ENCODE data around the gene BMP6. TPM values are rescaled to one million over a fixed set of nuclear protein-coding genes. Genes with fewer than 3 reads are reported as not detected.
A peak's percentile ranks its signal among the peaks of the same experiment; 100 is the strongest.

BMP6 gene
- total and polyA plus RNA-seq, 2 of the 8 experiments (the other 6 are each of a cell fraction or from before 2014, with no cell fraction given), result 2.0 to 2.1 TPM

DNA sequence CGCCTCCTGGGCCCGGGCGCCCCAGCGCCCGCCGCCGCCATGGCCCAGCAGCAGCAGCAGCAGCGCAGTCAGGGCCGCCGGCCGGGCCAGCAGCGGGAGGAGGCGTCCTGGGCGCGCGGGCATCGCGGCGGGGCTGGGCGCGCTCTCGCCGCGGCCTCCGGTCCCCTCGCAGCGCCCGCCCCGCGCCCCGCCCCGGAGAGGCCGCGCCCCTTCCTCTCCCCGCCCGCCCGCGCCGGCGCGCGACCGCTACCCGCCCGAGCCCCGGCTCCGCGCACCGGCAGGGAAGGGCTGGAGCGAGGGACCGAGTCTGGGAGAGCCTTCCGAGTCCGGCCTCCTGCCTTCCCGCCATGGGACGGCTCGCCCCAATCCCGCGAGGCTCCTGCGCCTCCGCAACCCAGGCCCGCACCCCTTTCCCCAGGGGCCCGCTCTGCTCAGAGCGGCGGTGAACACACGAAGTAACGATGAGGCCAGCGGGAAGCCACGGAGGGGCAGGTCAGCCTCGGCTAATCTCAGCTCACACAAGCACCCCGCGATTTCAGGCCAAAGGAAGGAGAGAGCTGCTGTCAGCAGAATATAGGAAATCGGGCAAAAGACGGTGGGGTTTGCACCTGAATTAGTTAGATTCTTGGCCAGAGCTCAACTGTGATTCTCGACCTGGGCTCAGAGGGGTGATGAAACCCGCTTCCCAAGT, 184.9 kb downstream of the BMP6 start, which contains the start of gene TXNDC5:
TXNDC5 (minus strand) TSS at position 135 of the 691 bp plus-strand sequence; CDS start at position 123, 12 bp downstream.
- H3K27me3 ChIP-seq (replicated peaks in 1 of 4; ENCODE audit: control insufficient read depth in 3 of 4, extremely low read depth in 1 of 4, insufficient read depth in 3 of 4, low read length in 3 of 4), result peaks cover 0 to 14% (median 3%) of the 10 kb centered on the region in 4 experiments; a peak in 4 of 7 replicates
- no peak for TF ChIP-seq CBX8 (IDR thresholded peaks at IDR 0.05; ENCODE audit: borderline replicate concordance, low read depth, low read length)
- TF ChIP-seq SP4 (IDR thresholded peaks at IDR 0.05; ENCODE audit: low read length), result no peak
- TF ChIP-seq, protein P1, sequence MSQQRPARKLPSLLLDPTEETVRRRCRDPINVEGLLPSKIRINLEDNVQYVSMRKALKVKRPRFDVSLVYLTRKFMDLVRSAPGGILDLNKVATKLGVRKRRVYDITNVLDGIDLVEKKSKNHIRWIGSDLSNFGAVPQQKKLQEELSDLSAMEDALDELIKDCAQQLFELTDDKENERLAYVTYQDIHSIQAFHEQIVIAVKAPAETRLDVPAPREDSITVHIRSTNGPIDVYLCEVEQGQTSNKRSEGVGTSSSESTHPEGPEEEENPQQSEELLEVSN (IDR thresholded peaks at IDR 0.05), result peak; percentile 82

More for the DNA sequence above, 184.9 kb downstream of the BMP6 start, which contains the start of gene TXNDC5:
- peaks cover 14 to 39% of the 10 kb centered on the region in 2 experiments for H3K79me2 ChIP-seq (ENCODE audit: control insufficient read depth in 1 of 2, insufficient read depth in 2 of 2, low read length in 2 of 2)
- WGBS, 2 experiments (ENCODE audit: extremely low coverage in 1 of 2, insufficient coverage in 1 of 2, insufficient read length in 1 of 2, insufficient replicate concordance in 2 of 2, low coverage in 1 of 2, low lambda C conversion rate in 2 of 2, missing lambda C conversion rate in 1 of 2), result 4% methylated on average over 40 of the region's 75 CpGs; no CpG with 5 or more reads in 1 of the 2 experiments
- DNase-seq (ENCODE audit: low read depth in 1 of 2, low spot score in 2 of 2), result peak in 1 of 2 experiments; percentile 82
- no peaks in the 10 kb centered on the region for H3K36me3 ChIP-seq (ENCODE audit: control insufficient read depth in 2 of 4, insufficient read depth in 4 of 4, low read length in 3 of 4)
- H2BK15ac ChIP-seq (ENCODE audit: low read length), result no peak within 1 kb of the TSS
- H3K4me2 ChIP-seq (ENCODE audit: insufficient read depth in 1 of 2, low read depth in 2 of 2, low read length in 2 of 2), result peak within 1 kb of the TSS; percentile 97 to 98
- peaks cover 9% of the 10 kb centered on the region for H3K79me1 ChIP-seq (ENCODE audit: low read depth, low read length)
- H3K4me3 ChIP-seq (ENCODE audit: extremely low read depth in 1 of 4, insufficient read depth in 2 of 4, low read depth in 3 of 4, low read length in 4 of 4), result peak within 1 kb of the TSS; percentile 75 to 94 (median 80)
- peaks cover 2 to 9% (median 3%) of the 10 kb centered on the region in 4 experiments; a peak in 5 of 7 replicates for H3K4me1 ChIP-seq (replicated peaks in 1 of 4; ENCODE audit: control insufficient read depth in 3 of 4, insufficient read depth in 4 of 4, low read length in 3 of 4)
- peak within 1 kb of the TSS; percentile 62 to 82 (median 70) for H3K9ac ChIP-seq (replicated peaks in 1 of 4; ENCODE audit: extremely low read depth in 1 of 4, low read depth in 3 of 4, low read length in 3 of 4)
- peak within 1 kb of the TSS; percentile 84; the same call in 1 of the 2 replicates for H2BK12ac ChIP-seq (ENCODE audit: low read depth, low read length)
- H2BK20ac ChIP-seq (ENCODE audit: low read length), result no peak within 1 kb of the TSS
- H2BK5ac ChIP-seq (ENCODE audit: low read depth, low read length), result peak within 1 kb of the TSS; percentile 66; the same call in 1 of the 2 replicates
- ChIA-PET CTCF (ENCODE audit: partially characterized antibody) (interaction anchor here (0.8 to 1.1 kb wide), 3 partner anchors 82 to 188 kb away, joined by 3 read pairs; no protein-coding TSS in a partner anchor), POLR2A (ENCODE audit: partially characterized antibody) (interaction anchor here (0.6 to 1.7 kb wide), 9 partner anchors 11 to 518 kb away, joined by 3 to 10 read pairs (median 3); partner anchors contain the start of gene BLOC1S5)
- H3K14ac ChIP-seq (ENCODE audit: insufficient read length), result no peak within 1 kb of the TSS
- H2AFZ ChIP-seq (ENCODE audit: low read length), result peak within 1 kb of the TSS; percentile 98; the same call in 1 of the 2 replicates
- no peak within 1 kb of the TSS for H3K23ac ChIP-seq (ENCODE audit: insufficient read length)
- H2AK5ac ChIP-seq (ENCODE audit: low read depth, low read length), result no peak within 1 kb of the TSS
- H3K23me2 ChIP-seq (ENCODE audit: low read depth, low read length), result peaks cover 6% of the 10 kb centered on the region; the same call in 1 of the 2 replicates
- no peak within 1 kb of the TSS; the same call in 1 of the 2 replicates for H3K27ac ChIP-seq (ENCODE audit: low read depth, low read length)
- FAIRE-seq, result no peak
- H4K20me1 ChIP-seq (replicated peaks in 1 of 2; ENCODE audit: control insufficient read depth in 1 of 2, insufficient read depth in 2 of 2, low read length in 2 of 2), result peaks cover 3 to 9% of the 10 kb centered on the region in 2 experiments
- peak within 1 kb of the TSS; percentile 23 for H3K56ac ChIP-seq (replicated peaks; ENCODE audit: insufficient read length, low read depth, low read length)
- H4K5ac ChIP-seq (ENCODE audit: insufficient read length, low read depth, low read length), result peak within 1 kb of the TSS; percentile 53
- peak within 1 kb of the TSS; percentile 48 for H3K18ac ChIP-seq (ENCODE audit: extremely low read depth, low read length)
- no peaks in the 10 kb centered on the region for H3K9me3 ChIP-seq (ENCODE audit: insufficient read depth in 2 of 2, low read depth in 1 of 2, low read length in 1 of 2)
- H4K8ac ChIP-seq (ENCODE audit: extremely low read depth, insufficient read depth, low read length), result peak within 1 kb of the TSS; percentile 91
- H3K4ac ChIP-seq (replicated peaks; ENCODE audit: insufficient read length, low read depth, low read length), result no peak within 1 kb of the TSS
- H2BK120ac ChIP-seq (replicated peaks; ENCODE audit: low read depth, low read length), result no peak within 1 kb of the TSS
- peak within 1 kb of the TSS; percentile 66 for H4K91ac ChIP-seq (replicated peaks; ENCODE audit: insufficient read length, low read length)

All from H1 (cell line).